Measurements from ENCODE around the gene TPD52L1. TPM values are rescaled to one million over a fixed set of nuclear protein-coding genes. Genes with fewer than 3 reads are reported as not detected.

The TPD52L1 gene
- total RNA-seq, 1 donor from 2014 or later: not detected

DNA sequence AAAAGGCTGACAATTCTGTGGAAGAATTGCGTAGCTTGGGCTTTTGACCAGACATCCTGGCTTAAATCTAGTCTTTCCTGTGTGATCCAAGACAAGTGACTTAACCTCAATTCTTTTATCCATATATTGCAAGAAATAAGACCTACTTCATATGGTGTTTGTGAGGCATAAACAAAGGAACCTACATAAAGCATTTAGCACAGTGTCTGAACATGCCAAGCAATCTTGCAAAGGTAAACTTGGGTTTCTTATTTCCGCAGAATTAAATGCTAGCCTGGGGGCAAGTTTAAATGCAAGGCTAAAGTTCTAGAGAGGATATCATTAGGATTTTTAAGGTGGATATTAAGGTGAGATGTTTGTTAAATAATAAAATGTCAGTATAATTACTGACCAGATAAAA is 100.3 kb downstream of the TPD52L1 start:
- no peaks in the 10 kb centered on the region for H3K9me3 Mint-ChIP-seq (ENCODE audit: unreplicated experiment)
- H3K27me3 Mint-ChIP-seq (ENCODE audit: unreplicated experiment): no peaks in the 10 kb centered on the region
- H3K4me1 Mint-ChIP-seq (ENCODE audit: low read depth, unreplicated experiment): no peaks in the 10 kb centered on the region
- DNase-seq: no peak
- H3K4me3 Mint-ChIP-seq (ENCODE audit: unreplicated experiment): no peak overlapping the region
- no peak overlapping the region for H3K27ac Mint-ChIP-seq (ENCODE audit: unreplicated experiment)
- no peaks in the 10 kb centered on the region for H3K36me3 Mint-ChIP-seq (ENCODE audit: unreplicated experiment)
- TF ChIP-seq CTCF (IDR thresholded peaks at IDR 0.05; ENCODE audit: partially characterized antibody, unreplicated experiment): no peak

GRCh38 chr6:125254321-125254720 is 100.7 kb downstream of the TPD52L1 start:
- H3K4me1 Mint-ChIP-seq (ENCODE audit: low read depth, unreplicated experiment): no peaks in the 10 kb centered on the region
- H3K27ac Mint-ChIP-seq (ENCODE audit: unreplicated experiment): no peak overlapping the region
- no peaks in the 10 kb centered on the region for H3K36me3 Mint-ChIP-seq (ENCODE audit: unreplicated experiment)
- H3K4me3 Mint-ChIP-seq (ENCODE audit: unreplicated experiment): no peak overlapping the region
- H3K9me3 Mint-ChIP-seq (ENCODE audit: unreplicated experiment): no peaks in the 10 kb centered on the region
- TF ChIP-seq CTCF (IDR thresholded peaks at IDR 0.05; ENCODE audit: partially characterized antibody, unreplicated experiment): no peak
- DNase-seq: no peak
- H3K27me3 Mint-ChIP-seq (ENCODE audit: unreplicated experiment): no peaks in the 10 kb centered on the region

DNA sequence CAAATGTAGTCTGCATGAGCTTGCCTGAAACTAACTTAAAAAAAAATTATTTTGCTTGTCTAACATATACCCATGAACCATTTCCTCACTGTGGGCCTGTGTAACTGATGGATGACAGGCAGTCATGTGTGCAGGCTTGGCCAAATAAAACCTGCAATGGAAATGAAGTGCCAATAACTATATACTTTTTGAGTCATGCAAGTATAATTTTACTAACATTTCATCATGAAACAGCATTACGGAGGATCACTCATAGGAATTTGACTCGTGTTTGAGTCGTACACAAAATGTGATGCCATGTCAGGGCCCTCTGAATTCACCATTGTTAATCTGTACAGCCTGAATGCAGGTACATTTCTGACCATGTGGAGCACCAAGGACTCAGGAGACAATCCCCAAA is 101.6 kb downstream of the TPD52L1 start:
- no peak for TF ChIP-seq CTCF (IDR thresholded peaks at IDR 0.05; ENCODE audit: partially characterized antibody, unreplicated experiment)
- no peaks in the 10 kb centered on the region for H3K4me1 Mint-ChIP-seq (ENCODE audit: low read depth, unreplicated experiment)
- DNase-seq: no peak
- no peak overlapping the region for H3K27ac Mint-ChIP-seq (ENCODE audit: unreplicated experiment)
- H3K9me3 Mint-ChIP-seq (ENCODE audit: unreplicated experiment): no peaks in the 10 kb centered on the region
- no peaks in the 10 kb centered on the region for H3K36me3 Mint-ChIP-seq (ENCODE audit: unreplicated experiment)
- H3K4me3 Mint-ChIP-seq (ENCODE audit: unreplicated experiment): no peak overlapping the region
- H3K27me3 Mint-ChIP-seq (ENCODE audit: unreplicated experiment): no peaks in the 10 kb centered on the region

DNA sequence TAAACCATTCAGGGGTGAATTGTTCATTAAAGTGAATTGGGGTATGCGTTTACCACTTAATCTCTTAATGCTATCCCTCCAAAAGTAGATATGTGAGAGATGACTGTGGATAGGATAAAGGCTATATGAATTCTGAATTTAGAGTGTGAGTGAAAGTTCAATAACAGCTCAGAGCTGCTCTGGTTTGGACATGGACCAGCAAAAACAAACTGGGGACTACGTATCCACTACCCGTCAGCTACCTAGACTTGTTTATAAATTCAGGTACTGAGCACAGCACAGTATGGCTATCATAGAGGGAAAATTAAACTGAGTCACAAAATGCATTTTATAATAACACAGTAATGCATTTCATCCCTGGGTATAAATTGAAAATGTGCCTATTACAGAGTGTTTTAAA is 103.8 kb downstream of the TPD52L1 start:
- no peaks in the 10 kb centered on the region for H3K9me3 Mint-ChIP-seq (ENCODE audit: unreplicated experiment)
- TF ChIP-seq CTCF (IDR thresholded peaks at IDR 0.05; ENCODE audit: partially characterized antibody, unreplicated experiment): no peak
- no peaks in the 10 kb centered on the region for H3K4me1 Mint-ChIP-seq (ENCODE audit: low read depth, unreplicated experiment)
- H3K27me3 Mint-ChIP-seq (ENCODE audit: unreplicated experiment): no peaks in the 10 kb centered on the region
- H3K36me3 Mint-ChIP-seq (ENCODE audit: unreplicated experiment): no peaks in the 10 kb centered on the region
- no peak for DNase-seq
- H3K27ac Mint-ChIP-seq (ENCODE audit: unreplicated experiment): no peak overlapping the region
- H3K4me3 Mint-ChIP-seq (ENCODE audit: unreplicated experiment): no peak overlapping the region

- no peak overlapping the region for H3K4me3 Mint-ChIP-seq (ENCODE audit: unreplicated experiment)
- no peak for DNase-seq
- H3K4me1 Mint-ChIP-seq (ENCODE audit: low read depth, unreplicated experiment): no peaks in the 10 kb centered on the region
Observed at GRCh38 chr6:125258651-125259353, 105.2 kb downstream of the TPD52L1 start.

More at GRCh38 chr6:125258651-125259353, 105.2 kb downstream of the TPD52L1 start:
- Mint-ChIP-seq H3K27ac (ENCODE audit: unreplicated experiment) (no peak overlapping the region), H3K36me3 (ENCODE audit: unreplicated experiment) (no peaks in the 10 kb centered on the region), H3K27me3 (ENCODE audit: unreplicated experiment) (no peaks in the 10 kb centered on the region), H3K9me3 (ENCODE audit: unreplicated experiment) (no peaks in the 10 kb centered on the region)
- TF ChIP-seq CTCF (IDR thresholded peaks at IDR 0.05; ENCODE audit: partially characterized antibody, unreplicated experiment): no peak
